ENCODE results near the gene CUL1.

GRCh38 chr7:148814922-148815559 lies 116.3 kb downstream of the CUL1 start:
- no peak for TF ChIP-seq CTCF (IDR thresholded peaks at IDR 0.05)
- no peak for TF ChIP-seq POLR2A (IDR thresholded peaks at IDR 0.05)
